Stimulated activated CD8-positive, alpha-beta memory T cell treated with anti-CD3 and anti-CD28 coated beads, Interleukin-2, amount 100 ng/mL, for 48 hours (primary cell): ENCODE data around the gene SBF1.

Source experiments
- DNase-seq, 2 donors: peaks; one replicate each; pipeline ENCODE4 v3.0.0-alpha.2; 2020; ENCODE audit warnings: low read depth in 2 of 2

SBF1 gene

DNA sequence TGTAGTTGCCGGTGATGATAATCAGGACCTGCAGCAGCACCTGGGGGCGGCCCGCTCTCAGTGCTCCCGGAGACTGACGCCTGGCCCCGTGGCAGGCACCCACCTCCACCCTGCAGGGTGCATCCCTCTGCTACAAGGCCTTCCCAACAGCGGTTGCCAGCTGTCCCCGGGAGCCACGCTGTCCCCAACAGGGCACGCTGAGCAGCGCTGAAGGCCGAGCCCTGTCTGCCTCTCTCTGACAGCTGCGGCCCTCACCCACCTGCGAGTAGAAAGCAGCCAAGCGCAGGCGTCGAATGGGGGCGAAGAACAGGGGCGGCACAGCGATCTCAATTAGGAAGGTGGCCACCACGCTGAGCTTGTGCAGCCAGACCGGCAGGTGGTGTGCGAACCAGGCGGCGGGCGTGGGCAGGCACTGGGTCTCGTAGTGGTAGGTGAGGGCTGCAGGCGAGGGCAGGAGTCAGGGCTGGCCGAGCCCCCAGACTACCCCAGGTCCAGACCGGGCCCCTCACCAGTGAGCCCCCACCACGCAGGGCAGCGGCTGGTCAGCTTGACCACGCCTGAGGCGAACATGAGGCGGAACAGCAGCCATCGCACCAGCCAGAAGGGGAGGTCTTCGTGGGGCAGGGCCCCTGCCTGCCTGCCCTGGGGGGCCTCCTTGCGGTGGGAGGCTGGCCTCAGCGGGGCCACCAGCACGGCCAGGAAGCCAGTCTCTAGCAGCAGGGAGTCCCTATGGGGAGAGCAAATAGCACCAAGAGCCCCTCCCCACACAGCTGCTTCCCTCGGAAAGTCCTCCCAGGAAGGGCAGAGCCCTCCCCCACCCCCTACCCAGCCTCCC is 31.2 kb upstream of the SBF1 start:
- DNase-seq = no peak

DNA sequence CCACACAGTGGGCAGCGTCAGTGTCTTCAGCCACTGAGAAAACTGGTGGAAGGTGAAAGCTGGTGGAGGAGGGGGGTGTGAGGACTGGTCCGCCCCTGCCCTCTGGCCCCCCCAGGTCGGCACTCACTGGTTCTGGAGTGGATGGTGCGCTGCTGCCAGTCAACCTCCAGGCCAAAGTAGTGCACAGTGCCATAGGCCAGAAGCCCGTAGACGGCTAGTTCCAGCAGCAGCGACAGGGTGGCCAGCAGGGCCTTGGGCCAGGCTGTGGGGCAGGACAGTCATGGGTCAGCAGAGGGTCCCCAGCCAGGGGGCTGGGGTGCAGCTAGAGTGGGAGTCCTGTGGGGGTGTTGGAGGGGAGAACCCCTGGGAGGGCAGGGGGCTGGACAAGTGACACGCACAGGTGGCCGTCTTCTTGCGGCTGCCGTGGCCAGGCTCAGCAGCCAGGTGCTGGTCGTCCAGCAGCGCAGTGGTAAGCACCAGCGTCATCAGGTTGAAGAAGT is 30.5 kb upstream of the SBF1 start:
- DNase-seq = no peak

DNA sequence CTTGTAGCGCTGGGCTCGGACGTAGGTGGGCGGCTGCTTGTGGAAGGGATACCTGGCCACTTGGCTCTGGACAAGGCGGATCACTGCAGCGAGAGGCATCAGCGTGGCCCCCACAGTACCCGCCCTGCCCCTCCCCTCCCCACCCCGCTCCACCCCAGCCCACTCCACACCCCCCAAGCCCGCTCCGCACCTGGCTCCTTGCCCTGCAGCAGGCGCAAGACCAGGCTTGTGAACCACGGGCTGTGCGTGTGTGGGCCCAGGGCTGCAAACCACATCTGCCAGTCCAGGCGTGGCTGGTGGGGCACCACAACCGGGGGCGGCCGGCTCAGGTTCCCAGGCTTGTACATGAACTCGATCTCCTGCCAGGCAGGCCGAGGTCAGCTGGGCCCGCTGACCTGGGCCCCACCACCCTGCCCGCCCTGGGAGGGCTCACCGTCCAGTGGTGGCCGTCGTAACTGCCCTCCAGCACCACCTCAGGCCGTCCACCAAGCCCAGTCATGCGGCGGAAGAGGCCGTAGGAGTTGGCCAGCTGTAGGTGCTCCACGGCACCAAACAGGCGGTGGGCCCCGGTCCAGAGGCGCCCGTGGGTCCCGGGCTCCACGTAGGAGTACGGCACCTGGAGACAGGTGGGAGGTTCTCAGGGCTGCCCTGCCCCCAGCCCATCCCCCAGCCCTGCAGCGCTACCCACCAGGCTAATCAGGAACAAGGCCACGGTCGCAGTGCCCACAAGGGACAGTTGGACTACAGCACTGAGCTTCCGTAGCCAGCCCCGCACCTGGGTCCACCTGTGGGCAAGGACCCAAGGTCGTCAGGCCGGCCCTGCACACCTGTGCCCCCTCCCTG is 29.8 kb upstream of the SBF1 start:
- no peak for DNase-seq

DNA sequence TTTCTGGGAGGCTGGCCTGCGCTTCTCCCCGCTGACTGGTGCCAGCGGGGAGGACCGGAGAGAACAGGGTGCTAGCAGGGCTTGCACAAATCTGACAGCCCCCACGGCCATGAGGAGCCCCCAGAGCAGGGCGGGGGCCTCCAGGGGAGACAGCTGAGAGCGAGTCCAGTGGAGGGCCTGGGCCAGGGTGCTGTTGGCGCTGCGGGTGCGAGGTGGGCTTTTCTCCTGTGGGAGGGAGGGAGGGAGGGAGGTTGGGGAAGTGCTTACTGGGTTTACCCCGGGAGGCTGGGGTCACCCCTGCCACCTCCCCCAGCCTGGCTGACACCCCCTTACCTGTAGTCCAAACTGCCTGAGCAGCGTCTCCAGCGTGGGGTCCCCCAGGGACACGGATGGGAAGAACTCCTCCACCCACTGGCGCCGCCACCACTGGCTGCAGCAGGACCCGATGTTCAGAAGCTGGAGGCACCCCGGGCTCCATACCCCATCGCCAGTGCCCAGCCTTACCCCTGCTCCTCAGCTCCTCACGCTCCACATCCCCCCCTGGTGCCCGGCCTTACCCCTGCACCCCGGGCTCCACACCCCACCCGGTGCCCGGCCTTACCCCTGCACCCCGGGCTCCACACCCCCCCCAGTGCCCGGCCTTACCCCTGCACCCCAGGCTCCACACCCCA is 28.8 kb upstream of the SBF1 start:
- DNase-seq = no peak

DNA sequence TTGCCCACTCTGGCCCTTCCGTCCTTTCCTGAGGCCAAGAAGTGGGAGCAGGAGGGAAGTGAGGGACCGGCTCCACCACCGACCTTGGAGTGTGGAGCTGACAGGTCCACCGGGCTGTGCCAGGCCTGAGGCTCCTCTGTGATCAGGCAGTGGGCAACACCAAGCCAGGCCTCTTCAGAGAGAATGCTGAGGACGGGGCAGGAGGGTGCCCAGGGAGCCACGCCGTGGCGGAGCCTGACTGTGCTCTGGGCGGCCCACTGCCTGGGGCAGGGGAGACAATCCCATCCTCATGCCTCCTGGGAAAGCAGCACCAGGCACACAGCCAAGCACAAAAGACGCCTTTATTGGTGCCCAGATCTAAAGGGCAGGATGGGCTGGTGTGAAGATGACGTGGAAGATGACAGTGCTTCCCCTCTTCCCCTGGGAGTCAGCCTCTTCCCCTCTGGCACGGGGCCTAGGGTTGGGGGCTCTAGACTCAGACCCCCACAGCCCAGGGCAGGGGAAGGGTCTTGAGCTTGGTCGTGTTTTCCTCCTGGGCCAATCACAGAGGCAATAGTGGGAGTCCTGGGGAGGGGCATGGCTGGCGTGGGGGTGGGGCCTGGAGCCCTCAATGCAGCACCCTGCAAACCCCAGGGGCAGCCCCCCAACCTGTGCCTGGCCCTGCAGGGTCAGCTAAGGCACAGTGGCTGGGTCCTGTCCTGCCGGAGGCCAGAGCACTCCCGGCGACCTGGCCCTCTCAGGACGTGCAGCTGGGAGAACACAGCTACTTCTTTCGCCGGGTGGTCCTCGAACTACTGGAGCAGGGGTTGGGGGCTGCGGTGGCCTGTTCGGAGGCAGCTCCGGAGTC is 28.0 kb upstream of the SBF1 start:
- DNase-seq = no peak

DNA sequence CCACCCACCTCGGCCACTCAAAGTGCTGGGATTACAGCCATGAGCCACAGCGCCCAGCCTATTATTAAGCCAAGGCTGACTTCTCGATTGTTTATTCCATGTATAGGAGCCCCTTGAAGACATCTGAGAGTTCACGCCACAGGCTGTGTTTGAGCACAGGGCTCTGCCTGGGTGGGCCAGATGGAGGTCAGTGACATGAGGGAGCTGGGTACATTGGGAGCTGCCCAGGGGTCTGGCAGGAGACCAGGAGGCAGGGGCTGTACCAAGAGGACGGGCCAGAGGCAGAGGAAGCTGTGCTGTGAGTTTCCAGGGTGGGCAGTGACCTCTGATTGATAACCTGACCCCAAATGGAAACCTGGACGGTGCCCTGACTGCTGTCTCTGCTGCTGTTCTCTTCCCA is 27.3 kb upstream of the SBF1 start:
- no peak for DNase-seq

DNA sequence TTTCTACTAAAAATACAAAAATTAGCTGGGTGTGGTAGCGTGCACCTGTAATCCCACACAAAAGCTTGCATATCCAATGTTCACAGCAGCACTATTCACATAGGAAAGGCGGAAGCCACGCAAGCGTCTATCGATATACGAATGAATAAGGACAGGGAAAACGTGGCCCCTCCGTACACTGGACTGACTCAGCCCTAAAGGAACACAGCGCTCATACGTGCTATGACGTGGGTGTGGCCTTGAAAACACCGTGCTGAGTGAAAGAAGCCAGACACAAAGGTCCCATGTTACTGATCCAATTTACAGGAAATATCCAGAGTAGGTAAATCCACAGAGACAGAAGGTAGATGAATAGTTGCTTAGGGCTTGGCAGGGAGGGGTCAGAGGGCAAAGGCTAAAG is 25.6 kb upstream of the SBF1 start:
- no peak for DNase-seq

DNA sequence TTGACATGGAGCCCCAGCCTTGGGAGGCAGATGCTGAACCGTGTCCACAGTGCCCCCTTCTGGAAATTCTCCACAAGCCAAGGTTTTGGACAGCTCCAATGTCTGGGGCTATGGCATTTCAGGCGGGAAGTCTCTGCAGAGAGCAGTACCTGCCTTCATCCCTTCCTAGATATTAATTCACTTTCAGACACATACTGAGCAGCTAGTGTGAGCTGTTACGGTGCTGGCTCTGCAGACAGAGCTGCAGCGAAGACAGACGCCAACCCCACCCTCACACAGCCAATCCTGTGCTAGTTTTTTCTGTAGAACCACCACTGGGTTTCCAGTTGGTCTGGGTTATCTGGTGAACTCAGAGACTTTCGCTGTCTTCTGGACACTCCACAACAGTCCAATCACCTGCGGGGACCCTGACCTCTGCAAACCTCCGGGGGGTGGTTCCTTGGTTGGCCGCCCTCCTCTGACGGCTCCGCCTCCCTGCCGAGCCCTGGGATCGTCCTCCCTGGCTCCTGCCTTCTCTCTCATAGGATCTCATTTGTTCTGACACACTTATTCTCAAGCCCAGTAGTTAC is 23.6 kb upstream of the SBF1 start:
- DNase-seq = peak; percentile 51 to 58

DNA sequence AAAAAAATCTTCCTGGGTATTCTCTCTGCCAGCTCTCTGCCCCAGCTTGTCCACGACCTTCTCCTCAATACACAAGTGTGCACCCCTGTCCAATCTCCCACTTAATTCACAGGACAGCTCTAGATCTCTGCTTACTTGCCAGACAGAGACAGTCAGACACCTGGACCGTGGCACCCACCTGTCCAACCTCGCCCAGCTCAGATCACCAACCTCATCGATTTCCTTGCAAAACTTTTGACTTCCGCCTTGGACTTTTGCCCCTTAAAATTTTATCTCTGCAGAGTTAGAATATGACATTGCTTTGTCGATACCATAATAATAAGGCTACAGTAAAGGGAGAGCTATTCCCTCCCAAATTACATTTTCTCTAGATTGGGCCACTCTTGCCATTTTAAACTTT is 22.3 kb upstream of the SBF1 start:
- DNase-seq = no peak

DNA sequence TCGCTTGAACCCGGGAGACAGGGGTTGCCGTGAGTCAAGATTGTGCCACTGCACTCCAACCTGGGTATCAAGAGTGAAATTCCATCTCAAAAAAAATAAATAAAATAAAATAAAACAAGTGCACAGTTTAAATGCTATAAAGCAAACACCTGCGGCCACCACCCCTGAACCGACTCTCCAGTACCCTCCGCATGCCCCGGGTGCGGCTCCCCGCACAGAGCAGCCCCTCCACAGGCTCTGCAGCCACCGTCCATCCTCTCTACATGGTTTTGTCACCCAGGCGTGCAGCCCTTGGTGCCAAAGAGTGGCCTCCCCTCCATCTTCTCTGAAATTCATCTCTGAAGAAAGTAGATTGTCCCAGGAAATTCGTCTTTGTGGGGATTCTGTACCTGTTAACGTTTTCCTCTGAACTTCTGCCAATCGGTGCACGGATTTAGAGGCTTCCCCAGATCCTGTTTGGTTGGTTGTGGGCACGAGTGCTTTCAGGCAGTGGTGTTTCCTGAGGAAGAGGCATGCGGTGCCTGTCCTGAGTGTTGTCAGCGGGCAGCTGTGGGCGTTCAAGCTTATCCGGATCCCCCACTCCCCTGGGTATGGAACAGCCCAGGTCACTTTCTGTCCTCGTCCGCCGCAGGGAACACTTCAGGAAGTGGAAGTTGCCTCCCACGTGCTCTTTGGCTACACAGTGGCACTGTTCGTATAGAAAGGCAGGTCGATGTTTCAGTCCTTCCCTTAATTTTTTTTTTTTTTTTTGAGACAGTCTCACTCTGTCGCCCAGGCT is 15.9 kb upstream of the SBF1 start:
- DNase-seq = no peak

DNA sequence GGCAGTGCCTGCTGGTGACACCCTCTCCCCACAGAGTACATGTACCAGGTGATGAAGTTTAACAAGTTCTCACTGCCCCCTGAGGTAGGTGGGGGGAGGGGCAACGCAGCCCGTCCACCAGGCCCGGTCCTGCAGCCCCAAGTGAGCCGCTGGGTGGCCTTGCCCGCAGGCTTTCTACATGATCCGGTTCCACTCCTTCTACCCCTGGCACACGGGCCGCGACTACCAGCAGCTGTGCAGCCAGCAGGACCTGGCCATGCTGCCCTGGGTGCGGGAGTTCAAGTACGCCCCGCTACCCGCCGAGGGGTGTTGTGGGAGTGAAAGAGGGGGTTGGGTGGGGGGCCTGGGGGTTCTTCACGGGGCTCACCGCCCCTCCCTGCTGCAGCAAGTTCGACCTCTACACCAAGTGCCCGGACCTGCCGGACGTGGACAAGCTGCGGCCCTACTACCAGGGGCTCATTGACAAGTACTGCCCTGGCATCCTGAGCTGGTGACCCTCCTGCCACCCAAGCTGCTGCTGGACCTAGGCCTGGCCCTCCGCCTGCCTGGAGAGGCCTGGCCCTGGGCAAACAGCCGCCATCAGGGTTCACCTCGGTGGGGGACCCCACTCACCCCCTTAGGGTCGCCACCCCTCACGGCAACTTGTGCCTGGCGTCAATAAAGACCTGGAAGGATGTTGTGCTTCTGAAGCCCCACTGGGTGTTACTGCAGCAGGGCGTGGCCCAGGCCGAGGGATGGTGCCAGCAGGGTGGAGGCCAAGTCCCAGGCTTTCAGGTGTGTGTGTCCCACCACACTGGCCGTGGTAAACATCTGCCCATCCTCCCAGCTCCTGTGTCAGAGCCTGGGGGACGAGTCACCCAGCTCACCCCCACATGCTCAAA is 14.8 kb upstream of the SBF1 start:
- no peak for DNase-seq

DNA sequence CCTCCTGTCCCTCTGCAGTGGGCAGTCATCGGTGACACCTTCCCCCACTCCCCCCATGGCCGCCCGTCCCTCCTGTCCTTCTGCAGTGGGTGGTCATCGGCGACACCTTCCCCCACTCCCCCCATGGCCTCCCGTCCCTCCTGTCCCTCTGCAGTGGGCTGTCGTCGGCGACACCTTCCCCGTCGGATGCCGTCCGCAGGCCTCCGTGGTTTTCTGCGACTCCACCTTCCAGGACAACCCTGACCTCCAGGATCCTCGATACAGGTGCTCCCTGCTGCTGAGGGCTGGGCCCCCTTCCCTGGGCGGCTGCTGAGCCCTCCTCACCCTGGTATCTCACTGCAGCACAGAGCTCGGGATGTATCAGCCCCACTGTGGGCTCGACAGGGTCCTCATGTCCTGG is 14.1 kb upstream of the SBF1 start:
- no peak for DNase-seq

DNA sequence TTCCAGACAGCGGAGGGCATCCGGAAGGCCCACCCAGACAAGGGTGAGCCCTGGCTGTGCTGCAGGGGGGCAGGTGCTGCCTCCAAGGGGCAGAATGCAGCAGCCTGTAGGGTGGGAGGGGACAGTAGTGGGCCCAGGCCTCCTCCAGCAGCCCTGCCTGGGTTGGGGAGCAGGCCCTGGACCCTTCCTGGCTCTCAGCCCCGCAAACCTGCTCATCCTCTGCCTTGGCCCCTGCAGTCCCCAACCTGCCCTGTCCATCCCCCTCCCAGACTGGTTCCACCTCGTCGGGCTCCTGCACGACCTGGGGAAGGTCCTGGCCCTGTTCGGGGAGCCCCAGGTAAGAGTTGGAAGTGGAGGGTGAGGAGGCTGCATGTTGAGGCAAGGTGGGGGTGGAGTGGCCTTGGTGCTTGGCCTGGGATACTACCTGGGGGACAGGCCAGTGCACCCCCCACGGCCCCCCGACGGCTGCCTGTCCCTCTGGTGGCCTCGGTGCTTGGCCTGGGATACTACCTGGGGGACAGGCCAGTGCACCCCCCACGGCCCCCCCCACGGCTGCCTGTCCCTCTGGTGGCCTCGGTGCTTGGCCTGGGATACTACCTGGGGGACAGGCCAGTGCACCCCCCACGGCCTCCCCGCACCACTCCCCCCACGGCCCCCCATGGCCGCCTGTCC is 13.3 kb upstream of the SBF1 start:
- no peak for DNase-seq

DNA sequence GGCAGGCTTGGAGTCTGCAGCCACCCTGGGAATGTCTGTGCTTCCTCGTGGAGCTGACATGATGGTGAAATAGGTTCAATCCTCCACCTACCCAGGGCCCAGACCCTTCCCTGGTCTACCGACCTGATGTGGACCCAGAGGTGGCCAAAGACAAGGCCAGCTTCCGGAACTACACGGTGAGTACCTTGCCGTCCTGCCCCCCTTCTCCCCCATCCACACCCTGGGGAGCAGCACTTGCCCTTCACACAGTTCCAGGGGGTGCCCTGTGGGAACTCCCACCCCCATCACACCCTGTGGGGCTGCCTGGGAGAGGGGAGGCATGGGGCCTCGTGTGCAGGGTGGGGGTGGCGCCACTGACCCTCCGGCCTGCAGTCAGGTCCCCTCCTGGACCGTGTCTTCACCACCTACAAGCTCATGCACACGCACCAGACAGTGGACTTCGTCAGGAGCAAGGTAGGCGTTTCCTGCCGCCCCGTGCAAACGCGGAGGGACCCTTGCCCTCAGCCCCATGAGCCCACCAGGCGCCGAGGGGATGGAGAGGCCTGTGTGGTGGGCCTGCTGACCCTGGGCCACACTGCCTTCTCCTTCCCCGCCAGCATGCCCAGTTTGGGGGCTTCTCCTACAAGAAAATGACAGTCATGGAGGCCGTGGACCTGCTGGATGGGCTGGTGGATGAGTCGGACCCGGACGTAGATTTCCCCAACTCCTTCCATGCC is 12.6 kb upstream of the SBF1 start:
- DNase-seq = no peak

DNA sequence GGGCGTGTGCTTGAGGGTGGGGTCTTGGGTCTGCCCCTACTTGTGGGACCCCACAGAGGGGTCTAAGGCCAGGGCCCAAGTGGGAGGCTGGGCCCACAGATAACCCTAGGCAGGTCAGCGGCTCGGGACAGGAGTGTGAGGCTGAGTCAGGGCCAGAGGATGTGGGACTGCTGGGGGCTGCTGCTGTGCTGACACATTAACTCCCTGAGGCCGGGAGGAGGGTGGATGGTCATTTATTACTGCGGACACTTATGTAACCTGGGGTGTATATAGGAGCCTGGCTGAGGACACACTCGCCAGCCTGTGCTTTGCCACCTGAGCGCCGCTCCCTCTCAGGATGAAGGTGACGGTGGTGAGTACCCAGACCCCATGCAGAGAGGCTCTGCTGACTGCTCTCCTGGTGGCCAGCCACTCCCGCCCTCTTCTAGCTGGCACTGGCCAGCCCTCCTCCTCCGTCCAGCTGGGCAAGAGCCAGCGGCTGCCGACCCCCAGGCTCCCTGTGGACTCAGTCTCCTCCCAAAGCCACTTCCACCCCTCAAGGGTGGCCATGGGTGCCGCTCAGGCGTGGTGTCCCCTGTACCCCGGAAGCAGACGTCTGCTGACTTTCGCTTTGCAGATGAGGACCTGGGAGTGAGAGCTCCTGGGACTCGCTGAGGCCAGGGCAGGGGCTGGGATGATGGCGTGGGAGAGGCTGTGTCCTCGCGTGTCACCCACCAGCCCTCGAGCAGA is 11.9 kb upstream of the SBF1 start, which contains the start of gene MIOX:
Gene MIOX, plus strand, starts transcription at position 299 of the 729 bp plus-strand sequence. Its CDS starts 39 bp downstream, at position 338.
- no peak for DNase-seq

DNA sequence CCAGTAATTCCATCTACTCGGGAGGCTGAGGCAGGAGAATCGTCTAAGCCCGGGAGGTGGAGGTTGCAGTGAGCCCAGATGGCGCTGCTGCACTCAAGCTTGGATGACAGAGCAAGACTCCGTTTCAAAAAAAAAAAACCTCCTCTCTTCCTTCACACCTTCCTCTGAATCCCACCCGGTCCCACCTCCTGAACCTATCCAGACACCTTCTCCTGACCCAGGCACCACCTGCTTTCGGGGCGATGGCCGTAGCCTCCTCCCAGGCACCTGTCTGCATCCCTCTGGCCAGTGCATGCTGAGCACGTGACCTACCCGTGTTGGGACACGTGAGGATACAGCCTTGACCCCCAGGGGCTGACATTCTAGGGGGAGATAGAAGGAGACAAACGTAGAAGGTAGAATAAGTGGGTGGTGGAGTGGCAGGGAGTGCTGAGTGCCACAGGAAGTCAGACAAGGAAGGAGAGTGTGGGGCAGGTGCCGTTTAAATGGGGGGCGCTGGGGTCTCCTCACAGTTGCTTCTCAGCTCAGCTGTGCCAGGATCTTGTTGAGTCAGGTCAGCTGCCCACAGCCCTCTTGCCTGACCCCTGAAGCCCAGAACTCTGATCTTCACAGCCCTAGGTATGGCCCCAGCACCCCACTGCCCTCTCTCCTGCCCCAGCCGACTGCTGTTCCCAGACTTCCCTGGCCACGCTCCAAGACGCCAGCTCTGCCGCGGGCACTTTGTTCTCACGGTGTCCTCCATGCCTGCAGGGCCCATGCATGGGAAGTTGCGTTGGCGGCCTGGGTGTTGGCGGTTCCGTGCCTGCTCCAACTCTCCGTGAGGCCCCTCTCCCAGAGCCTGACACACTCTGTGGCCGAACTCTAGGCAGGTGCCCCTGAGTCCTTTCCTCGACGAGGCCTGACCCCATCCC is 10.6 kb upstream of the SBF1 start:
- no peak for DNase-seq
